Activated naive CD4-positive, alpha-beta T cell treated with anti-CD3 and anti-CD28 coated beads, Interleukin-2, amount 50 U/mL, for 24 hours (primary cell): ENCODE measurements around the gene OR5A2.
"Not testable (repeated sequence)": the region's sequence is repeated elsewhere in the genome, so short reads cannot be mapped to it uniquely, and the experiment has no call there.

Experiments used
- H3K27ac Mint-ChIP-seq: one replicate; pipeline ENCODE4 v1.8.0; 2021; ENCODE audit warnings: mild to moderate bottlenecking, mixed read lengths
- H3K27me3 Mint-ChIP-seq: one replicate; pipeline ENCODE4 v1.8.0; 2021; ENCODE audit warnings: mixed read lengths
- H3K36me3 Mint-ChIP-seq: one replicate; pipeline ENCODE4 v1.8.0; 2021; ENCODE audit warnings: mixed read lengths
- H3K4me1 Mint-ChIP-seq: one replicate; pipeline ENCODE4 v1.8.0; 2021; ENCODE audit warnings: mixed read lengths
- H3K4me3 Mint-ChIP-seq: one replicate; pipeline ENCODE4 v1.8.0; 2021; ENCODE audit warnings: mild to moderate bottlenecking, mixed read lengths
- H3K9me3 Mint-ChIP-seq: one replicate; pipeline ENCODE4 v1.8.0; 2021; ENCODE audit warnings: mixed read lengths

Gene OR5A2

DNA sequence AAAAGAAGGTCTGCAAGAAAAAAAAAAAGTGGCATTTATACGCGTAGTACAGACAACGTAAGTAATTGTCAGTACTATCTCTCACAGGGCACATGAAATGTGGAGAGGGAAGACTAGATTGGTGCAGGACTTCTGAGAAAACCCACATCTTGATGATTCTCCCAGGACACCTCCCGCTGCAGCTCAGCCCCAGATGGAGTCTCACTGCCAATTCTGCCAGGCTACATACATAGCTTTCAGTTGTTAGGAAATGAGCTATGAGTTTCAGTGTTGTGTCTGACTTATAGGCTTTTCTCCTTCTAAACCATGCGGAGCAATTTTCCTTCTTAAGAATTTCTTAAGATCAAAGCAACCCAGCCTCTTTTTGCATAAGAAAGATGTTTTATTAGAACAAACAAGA lies 9.6 kb downstream of the OR5A2 start:
- Mint-ChIP-seq H3K36me3 (no peaks in the 10 kb centered on the region), H3K4me1 (no peaks in the 10 kb centered on the region), H3K27ac (no peak overlapping the region), H3K9me3 (no peaks in the 10 kb centered on the region), H3K27me3 (peaks cover 29% of the 10 kb centered on the region), H3K4me3 (no peak overlapping the region)

DNA sequence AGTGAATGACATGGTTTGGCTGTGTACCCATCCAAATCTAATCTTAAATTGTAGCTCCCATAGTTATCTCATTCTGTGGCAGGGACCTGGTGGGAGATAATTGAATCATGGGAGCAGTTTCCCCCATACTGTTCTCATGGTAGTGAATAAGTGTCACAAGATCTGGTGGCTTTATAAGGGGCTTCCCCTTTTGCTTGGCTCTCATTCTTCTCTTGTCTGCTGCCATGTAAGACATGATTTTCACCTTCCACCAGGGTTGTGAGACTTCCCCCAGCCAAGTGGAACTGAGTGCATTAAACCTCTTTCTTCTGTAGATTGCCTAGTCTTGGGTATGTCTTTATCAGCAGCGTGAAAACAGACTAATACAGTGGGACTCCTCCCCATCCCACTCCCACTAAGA lies 11.1 kb downstream of the OR5A2 start:
- Mint-ChIP-seq H3K27me3 (peaks cover 29% of the 10 kb centered on the region), H3K36me3 (no peaks in the 10 kb centered on the region), H3K27ac (no peak overlapping the region), H3K9me3 (peaks cover 5% of the 10 kb centered on the region), H3K4me3 (no peak overlapping the region), H3K4me1 (no peaks in the 10 kb centered on the region)

GRCh38 chr11:59413646-59414045 lies 12.6 kb downstream of the OR5A2 start:
- Mint-ChIP-seq H3K4me1 (no peaks in the 10 kb centered on the region), H3K36me3 (no peaks in the 10 kb centered on the region), H3K27ac (no peak overlapping the region), H3K9me3 (peaks cover 5% of the 10 kb centered on the region), H3K4me3 (no peak overlapping the region), H3K27me3 (peaks cover 29% of the 10 kb centered on the region)

- no peak overlapping the region for H3K4me3 Mint-ChIP-seq
- H3K9me3 Mint-ChIP-seq: peaks cover 5% of the 10 kb centered on the region
- H3K36me3 Mint-ChIP-seq: peaks cover 5% of the 10 kb centered on the region
- H3K4me1 Mint-ChIP-seq: no peaks in the 10 kb centered on the region
- H3K27ac Mint-ChIP-seq: no peak overlapping the region
- peaks cover 6% of the 10 kb centered on the region for H3K27me3 Mint-ChIP-seq
Observed at GRCh38 chr11:59403546-59403945, 22.7 kb downstream of the OR5A2 start.

DNA sequence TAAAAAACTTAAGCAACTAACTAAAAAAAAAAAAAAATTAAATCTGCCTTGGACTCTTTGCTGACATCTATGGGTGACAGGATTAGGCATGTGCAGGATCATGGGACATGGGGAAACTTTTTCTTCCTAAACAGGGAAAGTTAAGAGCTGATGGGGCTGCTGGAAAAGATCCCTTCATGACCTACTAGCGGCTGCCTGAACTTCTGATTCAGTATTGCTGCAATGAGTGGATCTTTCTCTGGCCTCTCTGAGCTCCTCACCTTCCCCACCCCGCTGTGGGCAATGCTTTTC lies 25.0 kb downstream of the OR5A2 start:
- H3K9me3 Mint-ChIP-seq: peaks cover 5% of the 10 kb centered on the region
- peaks cover 5% of the 10 kb centered on the region for H3K36me3 Mint-ChIP-seq
- H3K27ac Mint-ChIP-seq: no peak overlapping the region
- no peak overlapping the region for H3K4me3 Mint-ChIP-seq
- no peaks in the 10 kb centered on the region for H3K4me1 Mint-ChIP-seq
- H3K27me3 Mint-ChIP-seq: peaks cover 6% of the 10 kb centered on the region

DNA sequence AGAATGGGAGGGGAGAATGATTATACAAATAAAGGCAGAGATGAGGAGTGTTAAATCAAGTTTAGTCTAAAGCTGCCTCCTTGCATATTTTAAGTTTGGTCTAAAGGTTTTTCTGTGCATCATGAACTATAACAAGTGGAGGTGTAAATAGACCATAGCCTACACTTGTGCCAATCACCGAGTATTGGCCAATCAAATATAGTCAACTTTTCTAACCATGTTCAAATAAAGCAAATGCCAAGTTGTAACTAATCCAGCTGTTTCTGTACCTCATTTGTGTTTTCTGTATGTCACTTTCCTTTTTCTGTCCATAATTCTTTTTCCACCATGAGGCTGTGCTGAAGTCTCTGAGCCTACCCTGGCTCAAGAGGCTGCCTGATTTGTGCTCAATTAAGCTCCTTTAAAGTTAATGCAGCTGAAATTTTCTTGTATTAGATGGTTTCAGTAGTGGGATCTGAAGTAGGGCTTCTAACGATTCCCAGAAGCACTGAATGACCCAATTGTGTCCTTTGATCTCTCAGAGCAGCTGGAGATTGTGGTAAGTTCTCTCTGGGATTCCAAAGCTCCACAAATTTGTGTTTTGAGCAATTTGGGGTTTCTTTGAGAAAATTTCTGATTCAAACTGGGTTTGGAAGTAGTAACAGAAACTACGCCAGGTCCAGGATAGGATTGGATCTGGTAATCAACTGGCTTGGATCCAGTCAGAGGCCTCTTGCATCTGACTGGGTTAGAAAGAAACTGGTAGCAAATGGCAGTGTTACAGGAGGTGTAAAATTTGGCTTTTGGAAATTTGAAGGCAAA lies 25.6 kb downstream of the OR5A2 start:
- H3K36me3 Mint-ChIP-seq: peaks cover 5% of the 10 kb centered on the region
- H3K27me3 Mint-ChIP-seq: peaks cover 6% of the 10 kb centered on the region
- H3K27ac Mint-ChIP-seq: no peak overlapping the region
- no peaks in the 10 kb centered on the region for H3K4me1 Mint-ChIP-seq
- H3K4me3 Mint-ChIP-seq: no peak overlapping the region
- peaks cover 5% of the 10 kb centered on the region for H3K9me3 Mint-ChIP-seq

DNA sequence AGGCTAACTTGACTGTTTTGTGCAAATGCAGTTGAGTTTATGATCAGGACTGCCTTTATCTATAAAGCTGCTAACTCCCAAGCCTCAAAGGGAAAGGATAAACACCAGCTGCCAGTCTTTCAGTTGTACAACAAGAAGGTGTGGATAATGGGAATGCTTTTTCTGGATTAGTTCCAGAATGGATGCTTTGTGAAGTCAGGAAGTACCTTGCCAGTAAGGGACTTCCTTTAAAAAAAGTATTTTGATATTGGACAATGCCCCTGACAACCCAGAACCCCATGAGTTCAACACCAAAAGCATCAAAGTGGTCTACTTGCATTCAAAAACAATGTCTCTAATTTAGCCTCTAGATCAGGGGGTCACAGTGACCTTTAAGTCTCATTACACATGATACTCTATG lies 32.0 kb downstream of the OR5A2 start:
- H3K9me3 Mint-ChIP-seq: no peaks in the 10 kb centered on the region
- H3K27ac Mint-ChIP-seq: no peak overlapping the region
- no peaks in the 10 kb centered on the region for H3K4me1 Mint-ChIP-seq
- no peaks in the 10 kb centered on the region for H3K36me3 Mint-ChIP-seq
- no peak overlapping the region for H3K4me3 Mint-ChIP-seq
- peaks cover 8% of the 10 kb centered on the region for H3K27me3 Mint-ChIP-seq

DNA sequence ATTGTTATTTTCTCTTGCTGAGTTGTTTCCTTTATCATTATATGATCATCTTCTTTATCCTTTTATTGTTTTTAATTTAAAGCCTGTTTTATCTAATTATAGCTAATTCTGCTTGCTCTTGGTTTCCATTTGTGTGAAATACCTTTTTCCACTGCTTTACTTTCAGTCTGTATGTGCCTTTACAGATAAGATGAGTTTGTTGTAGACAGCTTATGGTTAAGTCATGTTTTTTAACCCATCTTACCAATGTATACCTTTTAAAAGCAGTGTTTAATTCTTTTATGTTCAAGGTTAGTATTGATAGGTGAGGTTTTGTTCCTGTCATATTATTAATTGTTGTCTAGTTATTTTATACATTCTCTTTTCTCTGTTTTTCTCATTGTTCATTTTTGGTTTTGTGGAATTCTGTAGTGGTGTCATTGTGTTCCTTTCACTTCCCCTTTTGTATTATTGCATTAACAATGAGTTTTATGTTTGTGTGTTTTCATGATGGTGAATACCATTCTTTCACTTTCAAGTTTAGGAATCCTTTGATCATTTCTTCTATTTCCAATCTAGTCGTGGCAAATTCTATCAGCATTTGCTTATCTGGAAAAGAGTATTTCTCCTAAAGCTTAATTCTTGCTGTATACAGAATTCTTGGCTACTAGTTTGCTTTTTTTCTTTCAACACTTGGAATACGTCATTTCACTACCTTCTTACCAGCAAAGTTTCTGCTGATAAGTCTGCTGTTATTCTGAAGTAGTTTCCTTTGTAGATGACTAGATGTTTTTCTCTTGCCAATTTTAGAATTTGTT lies 45.8 kb downstream of the OR5A2 start:
- H3K4me3 Mint-ChIP-seq: no peak overlapping the region
- peaks cover 10% of the 10 kb centered on the region for H3K9me3 Mint-ChIP-seq
- no peaks in the 10 kb centered on the region for H3K36me3 Mint-ChIP-seq
- no peak overlapping the region for H3K27ac Mint-ChIP-seq
- H3K27me3 Mint-ChIP-seq: no peaks in the 10 kb centered on the region
- no peaks in the 10 kb centered on the region for H3K4me1 Mint-ChIP-seq

- H3K4me3 Mint-ChIP-seq, H3K36me3 Mint-ChIP-seq, H3K27ac Mint-ChIP-seq, H3K4me1 Mint-ChIP-seq: not testable (repeated sequence)
- Mint-ChIP-seq H3K9me3 (peaks cover 11% of the 10 kb centered on the region), H3K27me3 (peaks cover 14% of the 10 kb centered on the region)
Observed at GRCh38 chr11:59372324-59372723, 53.9 kb downstream of the OR5A2 start.

- no peaks in the 10 kb centered on the region for H3K4me1 Mint-ChIP-seq
- H3K27ac Mint-ChIP-seq: no peak overlapping the region
Observed at GRCh38 chr11:59368238-59369022, 57.8 kb downstream of the OR5A2 start.

More at GRCh38 chr11:59368238-59369022, 57.8 kb downstream of the OR5A2 start:
- Mint-ChIP-seq H3K4me3 (no peak overlapping the region), H3K27me3 (peaks cover 17% of the 10 kb centered on the region), H3K36me3 (no peaks in the 10 kb centered on the region), H3K9me3 (peaks cover 11% of the 10 kb centered on the region)
